Activated CD4-positive, alpha-beta T cell treated with anti-CD3 and anti-CD28 coated beads, Interleukin-10, Interleukin-2, amounts not matched to agents 100 ng/mL and 50 ng/mL, durations not matched to agents 16 hours and 8 hours (primary cell): ENCODE data around the gene ARGLU1.

Experiments used
- DNase-seq: peaks from one replicate; pipeline ENCODE4 v3.0.0-alpha.2; 2020

Gene ARGLU1

GRCh38 chr13:106586648-106587166 lies 18.8 kb upstream of the ARGLU1 start:
- DNase-seq = no peak

GRCh38 chr13:106581225-106581624 lies 13.3 kb upstream of the ARGLU1 start:
- no peak for DNase-seq

GRCh38 chr13:106575896-106576295 lies 8.0 kb upstream of the ARGLU1 start:
- no peak for DNase-seq

GRCh38 chr13:106573868-106574267 lies 5.9 kb upstream of the ARGLU1 start:
- DNase-seq = no peak

- no peak for DNase-seq
Measured at GRCh38 chr13:106573284-106573846, 5.4 kb upstream of the ARGLU1 start.

- DNase-seq = peak; percentile 27
Measured at GRCh38 chr13:106570299-106570852, 2.4 kb upstream of the ARGLU1 start.

- no peak for DNase-seq
Measured at GRCh38 chr13:106569233-106570095, 1.5 kb upstream of the ARGLU1 start.

- DNase-seq = no peak
Measured at GRCh38 chr13:106568299-106569003, 514 bp upstream of the ARGLU1 start.

GRCh38 chr13:106566641-106567473 lies 1.1 kb downstream of the ARGLU1 start:
- DNase-seq = peak; percentile 72

- no peak for DNase-seq
Measured at GRCh38 chr13:106565127-106565775, 2.7 kb downstream of the ARGLU1 start.

GRCh38 chr13:106562301-106562700 lies 5.6 kb downstream of the ARGLU1 start:
- DNase-seq = no peak

GRCh38 chr13:106561551-106562170 lies 6.3 kb downstream of the ARGLU1 start:
- peak; percentile 76 for DNase-seq

GRCh38 chr13:106560821-106561220 lies 7.1 kb downstream of the ARGLU1 start:
- DNase-seq = peak; percentile 76

GRCh38 chr13:106558527-106558926 lies 9.4 kb downstream of the ARGLU1 start:
- no peak for DNase-seq

GRCh38 chr13:106555631-106556328 lies 12.2 kb downstream of the ARGLU1 start:
- DNase-seq = no peak

- DNase-seq = no peak
Measured at GRCh38 chr13:106551751-106552150, 16.2 kb downstream of the ARGLU1 start.

- DNase-seq = no peak
Measured at GRCh38 chr13:106551350-106551749, 16.6 kb downstream of the ARGLU1 start.

- no peak for DNase-seq
Measured at GRCh38 chr13:106550570-106551135, 17.3 kb downstream of the ARGLU1 start.

GRCh38 chr13:106548064-106548696 lies 19.8 kb downstream of the ARGLU1 start:
- no peak for DNase-seq

- no peak for DNase-seq
Measured at GRCh38 chr13:106541826-106542225, 26.1 kb downstream of the ARGLU1 start.
